ENCODE measurements around the gene GPR160.

GRCh38 chr3:170023165-170023564 lies 14.6 kb upstream of the GPR160 start:
- no peak for TF ChIP-seq CTCF (IDR thresholded peaks at IDR 0.05 in 4 of 5, conservative IDR thresholded peaks at IDR 0.05 in 1 of 5)
- TF ChIP-seq POLR2A (IDR thresholded peaks at IDR 0.05) = no peak
